RWPE2 (cell line): ENCODE data around the gene ATF4.
A peak's percentile ranks its signal among the peaks of the same experiment; 100 is the strongest.

Experiments used
- ATAC-seq: fragments of 200-7000 bp; cut with Tn5 transposase; 3 replicates; pipeline ENCODE4 v1.9.1; 2021; ENCODE audit warnings: low read depth
- DNase-seq: peaks from one replicate; pipeline ENCODE4 v3.0.0-alpha.2; 2020; ENCODE audit warnings: low spot score
- H3K27ac ChIP-seq: fragments of 450-650 bp; 2 replicates; pipeline ENCODE4 v1.5.1; 2017; ENCODE audit warnings: mild to moderate bottlenecking; ENCODE audit not compliant: poor library complexity, severe bottlenecking
- H3K27me3 ChIP-seq: fragments of 250-450 bp; sonication (Bioruptor Pico); 2 replicates; pipeline ENCODE4 v1.5.1; 2021; ENCODE audit warnings: mild to moderate bottlenecking, moderate library complexity; ENCODE audit not compliant: insufficient read depth, poor library complexity, severe bottlenecking
- H3K36me3 ChIP-seq: fragments of 250-450 bp; sonication (Bioruptor Pico); 2 replicates; pipeline ENCODE4 v1.5.1; 2020; ENCODE audit warnings: low read depth, mild to moderate bottlenecking, moderate library complexity
- H3K4me1 ChIP-seq: fragments of 250-450 bp; sonication (Bioruptor Pico); 2 replicates; pipeline ENCODE4 v1.5.1; 2021; ENCODE audit warnings: mild to moderate bottlenecking, moderate library complexity; ENCODE audit not compliant: insufficient read depth, poor library complexity, severe bottlenecking
- H3K4me3 ChIP-seq: fragments of 250-450 bp; sonication (Bioruptor Pico); 2 replicates; pipeline ENCODE4 v1.5.1; 2021; ENCODE audit warnings: mild to moderate bottlenecking, moderate library complexity; ENCODE audit not compliant: severe bottlenecking
- H3K9me3 ChIP-seq: fragments of 250-450 bp; sonication (Bioruptor Pico); 2 replicates; pipeline ENCODE4 v1.5.1; 2021; ENCODE audit warnings: mild to moderate bottlenecking, moderate library complexity; ENCODE audit not compliant: severe bottlenecking
- TF ChIP-seq, protein P1 (sequence below): fragments of 450-650 bp; IDR thresholded peaks from one replicate; pipeline ENCODE4 v1.5.1; 2017; ENCODE audit warnings: mild to moderate bottlenecking, moderate library complexity; ENCODE audit not compliant: poor library complexity, severe bottlenecking

The ATF4 gene

DNA sequence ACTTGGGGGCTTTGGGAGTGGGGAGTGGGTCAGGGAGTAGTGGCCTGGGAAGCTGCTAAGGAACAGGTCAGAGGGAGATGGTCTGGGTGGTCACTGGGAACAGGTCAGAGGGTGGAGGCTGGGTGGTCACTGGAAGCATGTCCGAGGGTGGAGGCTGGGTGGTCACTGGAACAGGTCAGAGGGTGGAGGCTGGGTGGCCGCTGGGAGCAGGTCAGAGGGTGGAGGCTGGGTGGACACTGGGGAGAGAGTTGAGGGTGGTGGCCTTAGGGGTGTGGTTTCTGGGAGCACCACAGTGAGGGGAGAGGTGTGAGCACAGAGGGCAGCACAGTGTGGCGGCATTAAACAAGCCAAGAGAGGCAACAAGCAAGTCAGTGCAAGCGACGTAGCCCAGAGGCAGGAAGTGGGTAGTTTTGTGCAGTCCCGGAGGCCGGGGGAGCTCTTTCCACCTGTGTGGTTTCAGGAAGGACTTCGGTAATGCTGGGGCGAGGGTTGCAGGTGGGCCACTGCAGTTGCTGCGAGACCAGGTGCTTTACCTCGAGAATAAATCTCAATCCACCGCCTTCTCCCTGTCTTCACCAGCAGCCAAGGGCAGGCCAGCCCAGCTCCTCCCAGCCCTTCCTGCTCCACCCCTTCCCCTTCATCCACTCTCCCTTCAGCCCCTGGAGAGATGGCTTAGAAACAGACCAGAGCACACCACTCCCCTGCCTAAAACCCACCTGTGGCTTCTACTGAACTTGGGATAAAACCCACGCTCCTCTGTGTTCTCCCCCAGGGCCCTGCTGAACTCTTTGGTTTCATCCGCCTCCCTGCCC is 47.0 kb downstream of the ATF4 start:
- ATAC-seq = peak; percentile 80
- TF ChIP-seq, protein P1, sequence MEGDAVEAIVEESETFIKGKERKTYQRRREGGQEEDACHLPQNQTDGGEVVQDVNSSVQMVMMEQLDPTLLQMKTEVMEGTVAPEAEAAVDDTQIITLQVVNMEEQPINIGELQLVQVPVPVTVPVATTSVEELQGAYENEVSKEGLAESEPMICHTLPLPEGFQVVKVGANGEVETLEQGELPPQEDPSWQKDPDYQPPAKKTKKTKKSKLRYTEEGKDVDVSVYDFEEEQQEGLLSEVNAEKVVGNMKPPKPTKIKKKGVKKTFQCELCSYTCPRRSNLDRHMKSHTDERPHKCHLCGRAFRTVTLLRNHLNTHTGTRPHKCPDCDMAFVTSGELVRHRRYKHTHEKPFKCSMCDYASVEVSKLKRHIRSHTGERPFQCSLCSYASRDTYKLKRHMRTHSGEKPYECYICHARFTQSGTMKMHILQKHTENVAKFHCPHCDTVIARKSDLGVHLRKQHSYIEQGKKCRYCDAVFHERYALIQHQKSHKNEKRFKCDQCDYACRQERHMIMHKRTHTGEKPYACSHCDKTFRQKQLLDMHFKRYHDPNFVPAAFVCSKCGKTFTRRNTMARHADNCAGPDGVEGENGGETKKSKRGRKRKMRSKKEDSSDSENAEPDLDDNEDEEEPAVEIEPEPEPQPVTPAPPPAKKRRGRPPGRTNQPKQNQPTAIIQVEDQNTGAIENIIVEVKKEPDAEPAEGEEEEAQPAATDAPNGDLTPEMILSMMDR = no peak
- no peaks in the 10 kb centered on the region for H3K9me3 ChIP-seq
- DNase-seq = no peak
- no peak overlapping the region for H3K4me3 ChIP-seq
- no peak overlapping the region for H3K27ac ChIP-seq
- no peaks in the 10 kb centered on the region for H3K36me3 ChIP-seq
- no peaks in the 10 kb centered on the region for H3K27me3 ChIP-seq
- H3K4me1 ChIP-seq = peaks cover 4% of the 10 kb centered on the region

DNA sequence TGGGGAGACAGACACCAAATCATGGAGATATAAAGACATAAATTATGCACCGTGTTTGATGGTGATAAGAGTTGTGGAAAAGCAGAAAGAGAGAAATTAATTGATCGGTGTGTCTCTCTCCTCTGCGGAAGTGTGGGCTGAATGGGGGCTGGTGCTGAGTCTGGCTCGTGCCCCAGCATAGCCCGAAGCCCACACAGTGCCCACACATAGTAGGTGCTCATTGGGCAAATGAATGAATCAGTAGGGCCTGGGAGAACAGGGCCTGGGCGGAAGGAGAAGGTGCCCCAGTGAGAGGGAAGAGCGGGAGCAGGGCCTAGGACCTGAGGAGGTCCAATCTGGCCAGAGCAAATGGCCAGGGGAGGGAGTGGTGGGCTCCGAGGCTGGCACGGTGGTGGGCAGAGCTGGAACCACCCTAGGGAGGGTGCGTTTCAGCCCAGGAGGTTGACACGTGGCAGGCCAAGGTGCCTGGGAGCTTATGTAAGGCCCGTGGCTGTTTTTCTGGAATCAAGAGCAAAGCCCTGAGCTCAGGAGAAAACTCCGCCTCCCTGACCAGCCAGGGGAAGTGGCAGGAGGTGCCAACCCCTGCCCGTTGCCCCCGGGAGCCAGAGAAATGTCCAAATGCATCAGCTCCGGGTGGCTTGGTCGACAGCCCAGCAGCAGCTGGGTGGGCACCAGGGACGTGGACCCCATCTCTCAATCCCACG is 48.1 kb downstream of the ATF4 start:
- no peaks in the 10 kb centered on the region for H3K36me3 ChIP-seq
- ATAC-seq (no peak), DNase-seq (no peak)
- peaks cover 4% of the 10 kb centered on the region for H3K4me1 ChIP-seq
- H3K27me3 ChIP-seq = no peaks in the 10 kb centered on the region
- no peak overlapping the region for H3K27ac ChIP-seq
- TF ChIP-seq, protein P1 = no peak
- no peak overlapping the region for H3K4me3 ChIP-seq
- no peaks in the 10 kb centered on the region for H3K9me3 ChIP-seq

DNA sequence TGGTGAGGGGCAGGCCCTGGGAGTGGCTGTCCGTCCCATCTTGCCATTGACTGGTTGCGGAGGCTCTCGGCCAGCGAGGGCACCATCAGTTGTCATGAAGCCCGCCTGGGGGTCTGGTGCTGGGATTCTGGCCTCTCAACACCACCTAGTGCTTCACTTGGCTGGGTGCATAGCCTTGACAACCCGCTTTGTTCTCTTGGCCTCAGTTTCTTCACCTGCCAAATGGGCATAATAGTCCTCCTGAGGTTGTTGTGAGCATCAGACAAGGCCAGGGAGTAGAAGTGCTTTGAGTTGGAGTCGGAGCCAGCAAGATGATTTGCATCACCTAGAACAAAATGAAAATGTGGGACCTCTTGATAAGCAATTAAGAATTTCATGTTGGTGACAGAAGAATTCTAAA is 48.7 kb downstream of the ATF4 start:
- DNase-seq = no peak
- H3K4me1 ChIP-seq = peaks cover 4% of the 10 kb centered on the region
- H3K9me3 ChIP-seq = no peaks in the 10 kb centered on the region
- H3K4me3 ChIP-seq = no peak overlapping the region
- no peak overlapping the region for H3K27ac ChIP-seq
- TF ChIP-seq, protein P1 = no peak
- H3K27me3 ChIP-seq = no peaks in the 10 kb centered on the region
- H3K36me3 ChIP-seq = no peaks in the 10 kb centered on the region
- no peak for ATAC-seq

DNA sequence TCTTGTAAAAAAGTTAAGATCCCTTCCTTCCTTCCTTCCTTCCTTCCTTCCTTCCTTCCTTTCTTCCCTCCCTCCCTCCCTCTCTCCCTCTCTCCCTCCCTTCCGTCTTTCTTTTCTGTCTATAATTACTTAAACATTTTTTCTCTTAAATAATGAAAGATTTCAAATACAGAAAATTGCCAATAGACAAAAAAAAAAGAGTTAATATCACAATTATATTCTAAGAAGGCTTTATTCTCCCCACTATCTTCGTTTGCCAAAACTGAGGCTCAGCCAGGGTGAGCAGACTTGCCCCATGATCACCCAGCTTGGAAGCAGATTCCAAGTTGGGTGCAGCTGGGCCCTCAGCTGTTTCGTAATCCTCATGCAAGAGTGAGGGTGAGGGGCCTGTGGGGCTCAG is 49.9 kb downstream of the ATF4 start:
- Histone ChIP-seq H3K27ac (no peak overlapping the region), H3K27me3 (no peaks in the 10 kb centered on the region), H3K4me1 (peaks cover 13% of the 10 kb centered on the region), H3K36me3 (no peaks in the 10 kb centered on the region), H3K4me3 (no peak overlapping the region), H3K9me3 (no peaks in the 10 kb centered on the region)
- ATAC-seq (no peak), DNase-seq (no peak)
- TF ChIP-seq, protein P1 = no peak

DNA sequence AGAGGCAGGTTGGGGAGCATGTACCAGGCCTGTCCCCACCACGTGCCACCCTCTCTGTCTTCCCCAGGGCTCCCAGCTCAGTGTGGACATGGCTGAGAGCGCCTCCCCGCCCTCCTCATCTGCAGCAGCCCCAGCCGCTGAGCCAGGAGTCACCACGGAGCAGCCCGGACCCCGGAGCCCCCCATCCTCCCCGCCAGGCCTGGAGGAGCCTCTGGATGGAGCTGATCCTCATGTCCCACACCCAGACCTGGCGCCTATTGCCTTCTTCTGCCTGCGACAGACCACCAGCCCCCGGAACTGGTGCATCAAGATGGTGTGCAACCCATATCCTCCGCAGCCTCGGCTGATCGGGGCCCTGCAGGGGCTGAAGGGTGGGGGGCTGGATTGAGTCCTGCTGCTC is 50.3 kb downstream of the ATF4 start, which contains the start of gene CACNA1I:
Gene CACNA1I (plus strand): TSS at position 89 of the 400 bp plus-strand sequence. CDS start 0 bp downstream, at position 89.
- TF ChIP-seq, protein P1 = no peak
- H3K36me3 ChIP-seq = no peaks in the 10 kb centered on the region
- ATAC-seq = no peak

More for the DNA sequence above, 50.3 kb downstream of the ATF4 start, which contains the start of gene CACNA1I:
- Histone ChIP-seq H3K9me3 (no peaks in the 10 kb centered on the region), H3K27me3 (no peaks in the 10 kb centered on the region), H3K4me1 (peaks cover 13% of the 10 kb centered on the region), H3K27ac (no peak within 1 kb of the TSS), H3K4me3 (no peak within 1 kb of the TSS)
- DNase-seq = no peak
